HG03045 (cell line): ENCODE data around the gene SHISA7.

Experiments
- ATAC-seq: cut with Tn5 transposase; IDR thresholded peaks from one replicate; pipeline ENCODE4 v1.9.1; 2021; ENCODE audit warnings: mild to moderate bottlenecking, moderate library complexity; ENCODE audit not compliant: unreplicated experiment

The SHISA7 gene

DNA sequence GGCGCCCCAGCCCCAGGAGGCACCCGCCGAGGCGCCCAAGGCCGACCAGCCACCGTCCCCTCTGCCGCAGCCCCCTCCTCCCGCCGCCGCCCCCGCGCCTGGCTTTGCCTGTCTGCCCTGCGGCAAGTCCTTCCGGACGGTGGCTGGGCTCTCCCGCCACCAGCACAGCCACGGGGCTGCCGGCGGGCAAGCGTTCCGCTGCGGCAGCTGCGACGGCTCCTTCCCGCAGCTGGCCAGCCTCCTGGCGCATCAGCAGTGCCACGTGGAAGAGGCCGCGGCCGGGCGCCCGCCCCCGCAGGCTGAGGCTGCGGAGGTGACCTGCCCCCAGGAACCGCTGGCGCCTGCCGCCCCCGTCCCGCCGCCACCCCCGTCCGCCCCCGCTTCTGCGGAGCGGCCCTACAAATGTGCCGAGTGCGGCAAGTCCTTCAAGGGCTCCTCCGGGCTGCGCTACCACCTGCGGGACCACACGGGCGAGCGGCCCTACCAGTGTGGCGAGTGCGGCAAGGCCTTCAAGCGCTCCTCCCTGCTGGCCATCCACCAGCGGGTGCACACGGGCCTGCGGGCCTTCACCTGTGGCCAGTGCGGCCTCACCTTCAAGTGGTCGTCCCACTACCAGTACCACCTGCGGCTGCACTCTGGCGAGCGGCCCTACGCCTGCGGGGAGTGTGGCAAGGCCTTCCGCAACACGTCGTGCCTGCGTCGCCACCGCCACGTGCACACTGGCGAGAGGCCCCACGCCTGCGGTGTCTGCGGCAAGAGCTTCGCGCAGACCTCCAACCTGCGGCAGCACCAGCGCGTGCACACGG lies 39.3 kb upstream of the SHISA7 start:
- no peak for ATAC-seq

GRCh38 chr19:55481794-55482155 lies 38.7 kb upstream of the SHISA7 start:
- no peak for ATAC-seq

DNA sequence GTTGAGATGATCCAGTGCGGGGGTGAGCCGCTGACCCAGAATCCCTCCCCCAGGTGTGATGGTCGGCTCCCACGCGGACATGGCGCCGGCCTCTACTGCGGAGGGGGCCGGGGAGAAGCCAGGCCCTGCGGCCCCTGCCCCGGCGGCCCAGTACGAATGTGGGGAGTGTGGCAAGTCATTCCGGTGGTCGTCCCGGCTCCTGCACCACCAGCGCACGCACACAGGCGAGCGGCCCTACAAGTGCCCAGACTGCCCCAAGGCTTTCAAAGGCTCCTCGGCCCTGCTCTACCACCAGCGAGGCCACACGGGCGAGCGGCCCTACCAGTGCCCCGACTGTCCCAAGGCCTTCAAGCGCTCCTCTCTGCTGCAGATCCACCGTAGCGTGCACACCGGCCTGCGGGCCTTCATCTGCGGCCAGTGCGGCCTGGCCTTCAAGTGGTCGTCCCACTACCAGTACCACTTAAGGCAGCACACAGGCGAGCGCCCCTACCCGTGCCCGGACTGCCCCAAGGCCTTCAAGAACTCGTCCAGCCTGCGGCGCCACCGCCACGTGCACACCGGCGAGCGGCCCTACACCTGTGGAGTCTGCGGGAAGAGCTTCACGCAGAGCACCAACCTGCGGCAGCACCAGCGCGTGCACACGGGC lies 38.2 kb upstream of the SHISA7 start:
- ATAC-seq, result no peak

DNA sequence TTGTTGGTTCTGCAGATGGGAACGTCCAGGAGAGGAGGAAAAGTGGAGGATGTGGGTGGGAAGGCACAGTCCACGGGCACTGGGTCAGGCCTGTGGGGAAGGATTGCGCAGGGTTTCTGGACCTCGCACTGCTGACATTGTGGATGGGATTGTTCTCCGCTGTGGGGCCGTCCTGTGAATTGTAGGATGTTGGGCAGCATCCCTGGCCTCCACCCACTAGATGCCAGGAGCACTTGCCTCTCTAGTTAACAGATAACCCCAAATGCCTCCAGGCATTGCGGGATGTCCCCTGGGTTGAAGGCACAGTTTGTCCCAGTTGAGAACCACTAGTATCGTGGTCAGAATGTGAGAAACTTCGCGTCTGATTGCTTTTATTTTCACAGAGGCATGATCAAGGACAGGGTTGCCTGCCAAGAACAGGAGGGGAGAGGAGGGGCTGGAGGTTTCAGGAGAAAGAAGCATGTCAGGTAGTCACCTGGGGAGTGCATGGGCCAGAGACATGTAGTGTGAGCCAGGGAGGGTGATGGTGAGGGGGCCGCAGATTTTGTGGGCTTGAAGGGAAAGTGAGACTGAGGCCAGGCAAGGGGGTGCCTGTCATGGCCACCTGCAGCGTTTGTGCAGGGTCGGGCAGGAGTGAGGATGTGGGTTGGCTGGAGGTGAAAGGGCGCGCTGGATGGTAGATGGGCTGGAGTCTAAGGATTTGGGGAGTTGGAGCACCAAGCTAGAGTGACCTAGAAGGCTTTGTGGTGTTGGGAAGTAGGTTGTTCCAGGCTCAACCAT lies 36.5 kb upstream of the SHISA7 start:
- ATAC-seq, result no peak

- ATAC-seq, result no peak
Measured at GRCh38 chr19:55479045-55479444, 35.9 kb upstream of the SHISA7 start.

- ATAC-seq, result no peak
Measured at GRCh38 chr19:55478364-55478763, 35.3 kb upstream of the SHISA7 start.

DNA sequence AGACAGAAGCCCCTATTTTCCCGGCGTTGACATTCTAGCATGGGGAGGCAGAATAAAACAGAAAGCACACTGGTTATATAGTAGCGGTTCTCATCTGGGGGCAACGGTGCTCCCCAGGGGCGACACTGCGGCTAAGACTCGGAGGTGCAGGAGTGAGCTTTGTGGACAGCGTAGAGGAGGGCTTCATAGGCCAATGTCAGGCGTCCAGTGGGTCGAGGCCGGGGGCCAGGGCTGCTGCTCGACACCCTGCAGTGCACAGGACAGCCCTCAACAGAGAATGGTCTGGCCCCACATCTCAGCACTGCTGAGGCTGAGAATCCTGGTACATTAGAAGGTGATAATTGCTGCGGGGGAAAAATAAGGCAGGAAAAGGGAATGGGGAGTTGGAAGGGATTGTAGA lies 34.8 kb upstream of the SHISA7 start:
- ATAC-seq, result no peak

- peak; percentile 86 for ATAC-seq
Measured at GRCh38 chr19:55476100-55476775, 33.1 kb upstream of the SHISA7 start, which contains the start of gene ZNF628. Gene ZNF628 (plus strand): TSS chr19:55476617. CDS start chr19:55479911, 3,294 bp downstream.

- no peak for ATAC-seq
Measured at GRCh38 chr19:55474269-55475265, 31.5 kb upstream of the SHISA7 start.

DNA sequence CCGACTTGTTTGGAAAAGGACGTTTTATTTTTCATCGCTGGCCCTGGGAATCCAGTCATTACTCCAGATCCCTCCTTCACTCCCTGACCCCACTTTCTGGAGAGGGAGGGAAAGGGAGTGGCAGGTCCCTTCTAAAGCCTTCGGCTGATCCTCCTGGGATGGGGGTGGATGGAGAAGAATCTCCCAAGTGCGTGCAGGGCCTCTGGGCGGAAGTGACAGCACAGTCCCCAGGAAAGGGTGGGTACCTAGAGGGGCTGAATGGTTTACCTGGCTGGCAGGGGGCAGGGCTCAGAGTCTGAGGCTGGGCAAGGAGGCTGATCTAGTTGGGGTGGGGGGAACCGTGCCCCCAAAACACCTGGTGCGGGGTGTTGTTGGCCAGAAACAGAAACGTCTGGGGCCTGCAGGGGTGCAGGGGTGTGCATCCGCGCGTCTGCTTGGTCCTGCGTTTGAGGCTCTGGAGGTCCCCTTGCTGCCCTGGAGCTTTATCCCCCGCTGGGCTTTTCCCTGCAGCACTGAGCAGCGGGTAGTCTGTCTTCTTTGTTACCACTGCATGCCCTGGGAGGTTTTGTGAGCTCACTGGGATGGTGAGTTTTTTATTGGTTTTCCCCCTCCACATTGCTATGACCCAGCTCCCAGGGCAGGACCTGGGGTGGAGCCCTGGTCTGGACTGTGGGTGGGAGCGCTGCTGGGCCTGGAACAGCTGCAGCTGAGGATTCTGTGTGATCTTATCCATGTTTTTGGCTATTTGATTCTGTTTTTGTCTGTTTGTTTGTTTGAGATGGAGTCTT lies 30.3 kb upstream of the SHISA7 start:
- no peak for ATAC-seq

- ATAC-seq, result no peak
Measured at GRCh38 chr19:55472463-55472862, 29.4 kb upstream of the SHISA7 start.

GRCh38 chr19:55471266-55471665 lies 28.2 kb upstream of the SHISA7 start:
- ATAC-seq, result no peak

DNA sequence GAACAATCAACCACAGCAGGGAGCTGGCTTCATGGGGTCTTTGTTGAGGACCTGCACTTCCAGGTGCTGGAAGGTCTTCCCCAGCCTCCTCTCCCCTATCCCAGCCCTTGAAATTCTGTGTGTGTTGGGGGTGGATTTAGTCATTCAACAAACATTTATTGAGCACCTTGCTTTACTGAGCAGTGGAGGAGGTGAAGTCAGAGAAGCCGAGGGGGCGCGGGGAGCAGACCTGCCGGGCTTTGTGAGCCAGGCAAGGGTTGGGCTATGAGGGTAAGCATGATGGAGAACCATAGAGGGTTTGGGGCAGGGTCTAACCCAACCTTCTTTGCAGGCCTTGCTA lies 24.9 kb upstream of the SHISA7 start:
- ATAC-seq, result no peak

DNA sequence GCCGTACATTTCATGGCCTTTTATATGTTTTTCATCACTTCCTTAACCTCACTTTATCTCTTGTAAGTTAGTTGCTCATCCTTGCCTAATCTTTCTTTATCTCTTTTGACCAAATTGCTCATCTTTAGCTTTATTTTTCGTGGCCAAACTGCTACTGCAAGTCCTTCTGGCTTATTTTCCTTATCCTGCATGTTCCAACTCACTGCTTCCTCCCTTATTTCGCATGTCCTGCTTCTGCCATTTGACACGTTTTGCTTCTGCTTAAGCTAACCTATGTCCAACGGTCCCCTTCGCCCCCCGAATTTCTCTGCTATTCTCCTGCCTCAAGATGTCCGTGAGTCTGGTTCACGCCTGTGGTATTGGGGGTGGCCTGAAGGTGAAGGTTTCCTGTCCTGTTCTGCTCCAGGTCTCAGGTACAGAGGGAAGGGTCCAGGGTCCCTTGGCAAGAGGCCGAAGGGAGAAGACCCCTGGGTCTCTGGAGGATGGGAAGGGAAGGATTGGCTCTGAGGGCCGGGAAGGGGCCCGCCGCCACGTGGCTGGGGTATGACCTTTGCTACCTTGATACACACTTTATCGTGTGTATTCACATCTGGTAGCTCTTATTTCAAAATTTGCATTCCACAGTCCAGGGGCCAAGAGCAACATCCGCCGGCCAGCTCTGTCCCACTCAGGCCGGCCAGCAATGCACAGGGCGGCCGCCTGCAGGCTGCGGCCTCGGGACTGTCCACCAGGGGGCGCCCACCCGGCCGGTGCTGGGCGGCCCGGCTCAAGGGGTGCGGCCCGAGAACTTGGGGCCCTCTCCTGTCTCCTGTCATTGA lies 24.3 kb upstream of the SHISA7 start:
- peak; percentile 66 for ATAC-seq

GRCh38 chr19:55466241-55466614 lies 23.1 kb upstream of the SHISA7 start:
- no peak for ATAC-seq

DNA sequence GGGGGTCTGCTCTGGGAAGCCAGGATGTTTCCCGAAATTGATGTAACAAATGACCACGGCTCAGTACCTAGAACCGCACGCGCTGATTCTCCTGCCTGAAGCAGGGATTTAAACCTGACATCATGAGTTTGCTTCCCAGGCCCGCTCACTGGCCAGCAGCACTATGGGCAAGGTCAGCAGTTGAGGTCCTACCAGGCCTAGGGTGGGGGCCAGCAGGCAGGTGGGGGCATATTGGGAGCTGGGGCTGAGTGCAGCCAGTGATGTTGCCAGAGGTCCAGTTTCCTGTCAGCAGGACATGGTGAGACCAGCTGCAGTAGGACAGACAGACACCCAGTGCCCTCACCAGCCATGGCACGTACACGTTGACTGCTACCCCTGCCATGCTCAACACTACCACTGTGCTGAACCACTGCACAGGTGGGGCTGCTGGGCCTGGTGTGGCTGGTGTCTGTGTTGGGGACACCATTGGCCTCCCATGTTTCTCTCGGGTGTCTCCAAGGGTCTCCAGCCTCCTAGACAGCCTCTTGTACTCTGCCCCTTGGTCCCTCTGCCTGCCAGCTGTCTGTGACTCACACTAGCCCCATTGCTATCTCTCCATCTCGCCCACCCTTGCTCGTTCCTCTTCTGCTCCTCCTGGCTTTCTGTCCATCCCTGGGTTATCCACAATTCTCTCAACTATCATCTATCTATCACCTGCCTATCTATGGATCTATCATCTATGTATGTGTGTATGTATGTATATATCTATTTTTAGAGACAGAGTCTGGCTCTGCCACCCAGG lies 22.6 kb upstream of the SHISA7 start:
- ATAC-seq, result no peak

GRCh38 chr19:55464662-55465054 lies 21.6 kb upstream of the SHISA7 start, which contains the start of gene C19orf85:
Gene C19orf85 (minus strand): TSS chr19:55464751. CDS start chr19:55464554, 197 bp downstream.
- no peak for ATAC-seq
